HCT116 (cell line): ENCODE results near the gene TAX1BP1.

Source experiments
- EZH2 ChIP-seq: fragments of 200-600 bp; sonication (generic); IDR thresholded peaks from 2 replicates; pipeline ENCODE4 v1.6.1; 2017; ENCODE audit warnings: antibody characterized with exemption, mixed run types
- EZH2phosphoT487 ChIP-seq: fragments of 200-600 bp; IDR thresholded peaks from 2 replicates; pipeline ENCODE4 v1.6.1; 2018; ENCODE audit warnings: antibody characterized with exemption, borderline replicate concordance
- JUND ChIP-seq: IDR thresholded peaks from 2 replicates; pipeline ENCODE4 v1.6.1; 2012
- POLR2A ChIP-seq: IDR thresholded peaks from 2 replicates; pipeline ENCODE4 v1.7.0; 2011; ENCODE audit warnings: borderline replicate concordance; ENCODE audit not compliant: insufficient read depth, insufficient read length; ENCODE audit errors: extremely low read depth
- POLR2AphosphoS5 ChIP-seq: IDR thresholded peaks from 2 replicates; pipeline ENCODE4 v1.6.1; 2011; ENCODE audit warnings: mild to moderate bottlenecking, low read depth, low read length, moderate library complexity
- RAD21 ChIP-seq: IDR thresholded peaks from 2 replicates; pipeline ENCODE4 v1.6.1; 2012; ENCODE audit warnings: low read depth, mild to moderate bottlenecking
- SRF ChIP-seq: IDR thresholded peaks from 2 replicates; pipeline ENCODE4 v1.6.1; 2012; ENCODE audit warnings: low read depth
- ZNF274 ChIP-seq: fragments of 200-500 bp; sonication (Bioruptor generic); IDR thresholded peaks from 2 replicates; pipeline ENCODE4 v1.6.1; 2014; ENCODE audit warnings: mild to moderate bottlenecking, low read depth, low read length, inconsistent platforms
- TF ChIP-seq, protein P1 (sequence below), 3 experiments: fragments of 200-600 bp in 1 of 3; sonication (generic) in 1 of 3; IDR thresholded peaks in 2 of 3; conservative IDR thresholded peaks in 1 of 3; 2 replicates each; pipeline ENCODE4 v1.5.1; 2012 to 2017; ENCODE audit warnings: low read depth in 2 of 3, low read length in 2 of 3, antibody characterized with exemption in 1 of 3, borderline replicate concordance in 1 of 3, control low read depth in 1 of 3, mild to moderate bottlenecking in 1 of 3, mixed read lengths in 1 of 3, mixed run types in 1 of 3, moderate library complexity in 1 of 3; ENCODE audit not compliant: insufficient read depth in 1 of 3
- TF ChIP-seq, protein P2 (sequence below): IDR thresholded peaks from 2 replicates; pipeline ENCODE4 v1.6.1; 2012
- TF ChIP-seq, protein P3 (sequence below): IDR thresholded peaks from 2 replicates; pipeline ENCODE4 v1.6.1; 2012; ENCODE audit warnings: low read depth

DNA sequence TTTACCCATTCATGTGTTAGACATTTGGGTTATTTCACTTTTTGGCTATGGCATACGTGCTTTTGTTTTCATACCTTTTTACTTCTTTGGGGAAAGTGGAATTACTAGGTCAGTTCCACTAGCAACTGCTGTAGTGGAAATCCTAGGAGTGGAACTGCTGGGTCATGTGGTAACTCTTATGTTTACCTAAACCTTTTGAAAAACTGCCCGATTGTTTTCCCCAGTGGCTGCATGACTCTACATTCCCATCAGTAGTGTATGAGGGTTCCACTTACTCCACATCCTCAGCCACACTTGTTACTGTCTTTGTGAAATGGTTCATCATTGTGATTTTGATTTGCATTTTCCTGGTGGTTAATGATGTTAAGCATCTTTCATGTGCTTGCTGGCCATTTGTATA lies 82.3 kb downstream of the TAX1BP1 start:
- TF ChIP-seq, protein P1, sequence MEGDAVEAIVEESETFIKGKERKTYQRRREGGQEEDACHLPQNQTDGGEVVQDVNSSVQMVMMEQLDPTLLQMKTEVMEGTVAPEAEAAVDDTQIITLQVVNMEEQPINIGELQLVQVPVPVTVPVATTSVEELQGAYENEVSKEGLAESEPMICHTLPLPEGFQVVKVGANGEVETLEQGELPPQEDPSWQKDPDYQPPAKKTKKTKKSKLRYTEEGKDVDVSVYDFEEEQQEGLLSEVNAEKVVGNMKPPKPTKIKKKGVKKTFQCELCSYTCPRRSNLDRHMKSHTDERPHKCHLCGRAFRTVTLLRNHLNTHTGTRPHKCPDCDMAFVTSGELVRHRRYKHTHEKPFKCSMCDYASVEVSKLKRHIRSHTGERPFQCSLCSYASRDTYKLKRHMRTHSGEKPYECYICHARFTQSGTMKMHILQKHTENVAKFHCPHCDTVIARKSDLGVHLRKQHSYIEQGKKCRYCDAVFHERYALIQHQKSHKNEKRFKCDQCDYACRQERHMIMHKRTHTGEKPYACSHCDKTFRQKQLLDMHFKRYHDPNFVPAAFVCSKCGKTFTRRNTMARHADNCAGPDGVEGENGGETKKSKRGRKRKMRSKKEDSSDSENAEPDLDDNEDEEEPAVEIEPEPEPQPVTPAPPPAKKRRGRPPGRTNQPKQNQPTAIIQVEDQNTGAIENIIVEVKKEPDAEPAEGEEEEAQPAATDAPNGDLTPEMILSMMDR (IDR thresholded peaks at IDR 0.05 in 2 of 3, conservative IDR thresholded peaks at IDR 0.05 in 1 of 3; ENCODE audit: borderline replicate concordance in 1 of 3, insufficient read depth in 1 of 3, low read depth in 2 of 3, low read length in 2 of 3), result no peak
- TF ChIP-seq POLR2A (no peak), EZH2phosphoT487 (no peak), JUND (no peak), SRF (no peak), POLR2AphosphoS5 (no peak), RAD21 (no peak), ZNF274 (no peak), EZH2 (no peak)
- TF ChIP-seq, protein P2, sequence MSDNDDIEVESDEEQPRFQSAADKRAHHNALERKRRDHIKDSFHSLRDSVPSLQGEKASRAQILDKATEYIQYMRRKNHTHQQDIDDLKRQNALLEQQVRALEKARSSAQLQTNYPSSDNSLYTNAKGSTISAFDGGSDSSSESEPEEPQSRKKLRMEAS, result no peak
- TF ChIP-seq, protein P3, sequence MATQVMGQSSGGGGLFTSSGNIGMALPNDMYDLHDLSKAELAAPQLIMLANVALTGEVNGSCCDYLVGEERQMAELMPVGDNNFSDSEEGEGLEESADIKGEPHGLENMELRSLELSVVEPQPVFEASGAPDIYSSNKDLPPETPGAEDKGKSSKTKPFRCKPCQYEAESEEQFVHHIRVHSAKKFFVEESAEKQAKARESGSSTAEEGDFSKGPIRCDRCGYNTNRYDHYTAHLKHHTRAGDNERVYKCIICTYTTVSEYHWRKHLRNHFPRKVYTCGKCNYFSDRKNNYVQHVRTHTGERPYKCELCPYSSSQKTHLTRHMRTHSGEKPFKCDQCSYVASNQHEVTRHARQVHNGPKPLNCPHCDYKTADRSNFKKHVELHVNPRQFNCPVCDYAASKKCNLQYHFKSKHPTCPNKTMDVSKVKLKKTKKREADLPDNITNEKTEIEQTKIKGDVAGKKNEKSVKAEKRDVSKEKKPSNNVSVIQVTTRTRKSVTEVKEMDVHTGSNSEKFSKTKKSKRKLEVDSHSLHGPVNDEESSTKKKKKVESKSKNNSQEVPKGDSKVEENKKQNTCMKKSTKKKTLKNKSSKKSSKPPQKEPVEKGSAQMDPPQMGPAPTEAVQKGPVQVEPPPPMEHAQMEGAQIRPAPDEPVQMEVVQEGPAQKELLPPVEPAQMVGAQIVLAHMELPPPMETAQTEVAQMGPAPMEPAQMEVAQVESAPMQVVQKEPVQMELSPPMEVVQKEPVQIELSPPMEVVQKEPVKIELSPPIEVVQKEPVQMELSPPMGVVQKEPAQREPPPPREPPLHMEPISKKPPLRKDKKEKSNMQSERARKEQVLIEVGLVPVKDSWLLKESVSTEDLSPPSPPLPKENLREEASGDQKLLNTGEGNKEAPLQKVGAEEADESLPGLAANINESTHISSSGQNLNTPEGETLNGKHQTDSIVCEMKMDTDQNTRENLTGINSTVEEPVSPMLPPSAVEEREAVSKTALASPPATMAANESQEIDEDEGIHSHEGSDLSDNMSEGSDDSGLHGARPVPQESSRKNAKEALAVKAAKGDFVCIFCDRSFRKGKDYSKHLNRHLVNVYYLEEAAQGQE, result no peak
